Mucosa of rectum (tissue), 2 donors: ENCODE data around the gene ZDHHC7.

Source experiments
- H3K27ac ChIP-seq, 2 donors: one replicate each; pipeline ENCODE4 v1.7.0; 2013; ENCODE audit warnings: inconsistent platforms in 2 of 2, low read depth in 2 of 2, low read length in 2 of 2
- H3K27me3 ChIP-seq, 2 donors: one replicate each; pipeline ENCODE4 v1.7.0; 2013; ENCODE audit warnings: low read length in 2 of 2; ENCODE audit not compliant: control insufficient read depth in 2 of 2, insufficient read depth in 2 of 2
- H3K36me3 ChIP-seq, 2 donors: one replicate each; pipeline ENCODE4 v1.7.0; 2013; ENCODE audit warnings: low read length in 2 of 2; ENCODE audit not compliant: control insufficient read depth in 2 of 2, insufficient read depth in 2 of 2
- H3K4me1 ChIP-seq, 2 donors: one replicate each; pipeline ENCODE4 v1.7.0; 2013; ENCODE audit warnings: low read length in 2 of 2, mild to moderate bottlenecking in 1 of 2; ENCODE audit not compliant: control insufficient read depth in 2 of 2, insufficient read depth in 2 of 2
- H3K4me3 ChIP-seq, 2 donors: one replicate each; pipeline ENCODE4 v1.7.0; 2013; ENCODE audit warnings: low read length in 2 of 2
- H3K9ac ChIP-seq, 2 donors: one replicate each; pipeline ENCODE4 v1.7.0; 2013; ENCODE audit warnings: low read length in 2 of 2, low read depth in 1 of 2, mild to moderate bottlenecking in 1 of 2
- H3K9me3 ChIP-seq, 2 donors: one replicate each; pipeline ENCODE4 v1.7.0; 2013; ENCODE audit warnings: low read length in 2 of 2; ENCODE audit not compliant: control insufficient read depth in 2 of 2
- donor health status: healthy.
- donor health status: Normal muscosa, but diverticular disease.

ZDHHC7 gene

GRCh38 chr16:85007496-85008214 lies 3.7 kb downstream of the ZDHHC7 start:
- Histone ChIP-seq H3K9ac (no peak overlapping the region), H3K4me3 (no peak overlapping the region), H3K27me3 (no peaks in the 10 kb centered on the region), H3K36me3 (peaks cover 0 to 9% of the 10 kb centered on the region in 2 donors), H3K27ac (no peak overlapping the region), H3K4me1 (peaks cover 37 to 46% of the 10 kb centered on the region in 2 donors), H3K9me3 (no peaks in the 10 kb centered on the region)

- H3K36me3 ChIP-seq = peaks cover 0 to 9% of the 10 kb centered on the region in 2 donors
- no peaks in the 10 kb centered on the region for H3K9me3 ChIP-seq
- H3K4me3 ChIP-seq = no peak overlapping the region
- H3K27ac ChIP-seq = no peak overlapping the region
- no peak overlapping the region for H3K9ac ChIP-seq
- peaks cover 45 to 53% of the 10 kb centered on the region in 2 donors for H3K4me1 ChIP-seq
- H3K27me3 ChIP-seq = no peaks in the 10 kb centered on the region
These were observed 4.7 kb downstream of the ZDHHC7 start for GRCh38 chr16:85006639-85007038.

- H3K9ac ChIP-seq = peak overlapping the region in 1 of 2 donors; percentile 38
- H3K27ac ChIP-seq = peak overlapping the region; percentile 45 to 69
- H3K4me3 ChIP-seq = peak overlapping the region in 1 of 2 donors; percentile 45
- peaks cover 0 to 9% of the 10 kb centered on the region in 2 donors for H3K36me3 ChIP-seq
- H3K9me3 ChIP-seq = no peaks in the 10 kb centered on the region
- H3K4me1 ChIP-seq = peaks cover 48 to 62% of the 10 kb centered on the region in 2 donors
- no peaks in the 10 kb centered on the region for H3K27me3 ChIP-seq
These were observed 5.9 kb downstream of the ZDHHC7 start for GRCh38 chr16:85005285-85006069.

DNA sequence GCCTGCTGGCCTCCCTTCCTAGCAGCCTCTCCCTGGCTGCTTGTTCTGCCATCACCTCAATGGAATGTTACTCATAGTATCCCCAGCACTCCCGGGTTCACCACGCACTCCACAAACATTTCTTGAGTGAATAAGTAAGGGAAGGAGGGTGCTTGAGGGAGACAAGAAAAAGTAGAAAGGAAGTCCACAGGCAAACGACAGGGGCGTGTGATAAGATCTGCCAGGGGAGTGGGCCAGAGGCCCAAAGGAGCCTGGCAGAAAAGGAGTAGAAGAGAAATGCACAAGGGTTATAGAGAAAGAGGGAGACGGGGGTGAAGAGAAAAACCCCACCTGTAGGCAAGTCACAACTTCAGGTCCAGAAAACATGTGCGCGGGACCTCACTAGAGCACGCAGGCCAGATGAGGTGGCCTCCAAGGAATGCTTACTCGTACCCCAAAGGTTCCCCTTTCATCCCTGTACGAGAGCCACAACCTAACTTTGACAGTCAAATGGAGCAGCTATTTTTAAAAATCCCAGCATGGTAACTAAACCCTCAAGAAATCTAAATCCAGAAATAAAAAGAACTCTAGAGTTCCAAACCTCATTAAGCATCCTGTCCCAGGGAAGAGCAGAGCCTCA lies 6.6 kb downstream of the ZDHHC7 start:
- Histone ChIP-seq H3K36me3 (peaks cover 0 to 9% of the 10 kb centered on the region in 2 donors), H3K27me3 (no peaks in the 10 kb centered on the region), H3K27ac (peak overlapping the region; percentile 45 to 69), H3K4me3 (no peak overlapping the region), H3K4me1 (peaks cover 40 to 60% of the 10 kb centered on the region in 2 donors), H3K9me3 (no peaks in the 10 kb centered on the region), H3K9ac (peak overlapping the region in 1 of 2 donors; percentile 23)

DNA sequence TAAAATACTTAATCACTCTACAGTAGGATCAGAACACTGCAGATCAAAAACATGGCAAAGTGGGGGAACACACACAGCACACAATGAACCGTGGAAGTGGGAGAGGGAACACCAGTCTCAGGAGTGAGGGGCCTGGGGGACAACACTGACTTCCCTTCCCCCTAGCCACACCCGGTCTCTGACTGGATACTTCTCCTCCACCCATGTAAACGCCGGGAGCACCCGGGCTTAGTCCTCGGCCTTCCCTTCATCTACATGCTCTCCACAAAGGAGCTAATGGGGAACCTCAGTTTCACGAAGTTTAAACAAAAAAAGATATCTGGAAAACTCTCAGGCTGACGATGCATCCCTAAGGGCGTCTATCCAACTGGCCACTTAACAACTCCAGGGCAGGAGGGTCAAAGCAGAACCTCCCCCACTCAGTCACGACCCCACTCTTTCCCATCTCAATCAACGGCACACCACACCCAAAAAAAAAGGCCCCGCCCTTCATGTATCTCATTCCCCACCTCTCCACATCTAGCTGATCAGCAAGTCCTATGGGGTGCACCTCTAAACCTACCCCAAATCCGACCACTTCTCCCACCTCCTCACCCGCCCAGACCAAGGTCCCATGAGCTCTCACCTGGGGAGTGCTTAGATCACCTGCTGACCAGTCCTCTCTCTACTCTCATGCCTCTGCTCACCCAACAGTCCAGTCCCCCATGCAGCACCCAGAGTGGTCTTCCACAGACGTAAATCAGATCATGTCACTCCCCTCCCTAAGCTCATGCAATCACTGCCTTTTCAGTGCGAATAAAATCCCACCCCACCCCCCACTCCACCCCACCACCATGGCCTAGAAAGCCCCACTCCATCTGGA lies 7.4 kb downstream of the ZDHHC7 start:
- Histone ChIP-seq H3K4me3 (no peak overlapping the region), H3K27me3 (no peaks in the 10 kb centered on the region), H3K4me1 (peaks cover 38 to 57% of the 10 kb centered on the region in 2 donors), H3K36me3 (peaks cover 0 to 9% of the 10 kb centered on the region in 2 donors), H3K9ac (peak overlapping the region in 1 of 2 donors; percentile 41), H3K27ac (peak overlapping the region; percentile 49 to 69), H3K9me3 (no peaks in the 10 kb centered on the region)

DNA sequence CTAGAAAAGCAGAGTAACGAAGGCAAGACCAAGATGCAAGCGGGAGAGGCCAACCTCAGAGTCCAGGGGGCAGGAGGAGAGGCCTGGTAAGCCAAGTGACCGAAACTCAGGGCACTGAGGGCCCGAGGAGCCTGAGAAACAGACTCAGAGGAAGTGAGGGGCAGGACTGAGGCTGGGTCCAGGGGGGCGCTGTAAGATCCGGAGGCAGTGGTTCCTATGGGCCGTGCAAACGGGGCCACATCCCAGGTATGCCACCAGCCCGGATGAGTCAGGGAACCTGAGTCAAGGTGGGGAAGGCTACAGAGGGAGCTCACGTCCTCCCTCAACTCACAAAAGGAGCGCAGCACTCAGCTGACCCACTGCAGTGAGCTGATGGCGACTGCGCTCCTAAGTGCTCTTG lies 8.3 kb downstream of the ZDHHC7 start:
- H3K36me3 ChIP-seq = peaks cover 0 to 5% of the 10 kb centered on the region in 2 donors
- H3K4me3 ChIP-seq = peak overlapping the region in 1 of 2 donors; percentile 28
- no peaks in the 10 kb centered on the region for H3K9me3 ChIP-seq
- H3K27ac ChIP-seq = peak overlapping the region; percentile 49 to 55
- peaks cover 38 to 57% of the 10 kb centered on the region in 2 donors for H3K4me1 ChIP-seq
- peak overlapping the region in 1 of 2 donors; percentile 12 for H3K9ac ChIP-seq
- no peaks in the 10 kb centered on the region for H3K27me3 ChIP-seq

GRCh38 chr16:85002608-85003007 lies 8.7 kb downstream of the ZDHHC7 start:
- Histone ChIP-seq H3K27ac (peak overlapping the region; percentile 49 to 70), H3K4me1 (peaks cover 38 to 57% of the 10 kb centered on the region in 2 donors), H3K9ac (peak overlapping the region; percentile 13 to 14)

GRCh38 chr16:85002099-85002541 lies 9.2 kb downstream of the ZDHHC7 start:
- H3K27ac ChIP-seq = peak overlapping the region; percentile 49 to 70
- peaks cover 0 to 3% of the 10 kb centered on the region in 2 donors for H3K36me3 ChIP-seq
- H3K27me3 ChIP-seq = no peaks in the 10 kb centered on the region
- H3K4me1 ChIP-seq = peaks cover 38 to 57% of the 10 kb centered on the region in 2 donors
- H3K9me3 ChIP-seq = no peaks in the 10 kb centered on the region
- H3K4me3 ChIP-seq = peak overlapping the region in 1 of 2 donors; percentile 14
- H3K9ac ChIP-seq = peak overlapping the region in 1 of 2 donors; percentile 13

More at GRCh38 chr16:85002608-85003007, 8.7 kb downstream of the ZDHHC7 start:
- H3K36me3 ChIP-seq = peaks cover 0 to 3% of the 10 kb centered on the region in 2 donors
- no peaks in the 10 kb centered on the region for H3K27me3 ChIP-seq
- no peaks in the 10 kb centered on the region for H3K9me3 ChIP-seq
- H3K4me3 ChIP-seq = peak overlapping the region in 1 of 2 donors; percentile 28

DNA sequence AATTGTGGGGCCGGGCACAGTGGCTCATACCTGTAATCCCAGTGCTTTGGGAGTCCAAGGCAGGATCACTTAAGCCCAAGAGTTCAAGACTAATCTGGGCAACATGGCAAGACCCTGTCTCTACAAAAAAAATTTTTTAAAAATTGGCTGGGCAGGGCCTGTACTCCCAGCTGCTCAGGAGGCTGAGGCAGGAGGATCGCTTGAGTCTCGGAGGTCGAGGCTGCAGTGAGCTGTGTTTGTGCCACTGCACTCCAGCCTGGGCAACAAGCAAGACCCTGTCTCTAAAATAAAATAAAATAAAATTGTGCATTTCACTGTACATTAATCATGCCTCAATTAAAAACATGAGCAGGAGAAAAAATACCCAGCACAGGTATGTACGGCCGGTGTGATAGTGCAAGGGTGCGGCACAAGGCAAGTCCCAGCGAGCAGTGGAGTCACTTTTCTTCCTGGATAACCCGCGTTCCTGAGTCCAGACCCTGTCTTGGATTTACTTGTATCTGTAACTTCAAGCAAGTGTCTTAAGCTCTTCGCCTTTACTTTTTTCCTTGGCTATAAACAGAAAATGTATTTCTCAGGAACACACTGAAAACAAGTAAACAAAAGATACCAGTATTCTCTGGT lies 11.4 kb downstream of the ZDHHC7 start:
- Histone ChIP-seq H3K27ac (peak overlapping the region; percentile 44 to 55), H3K4me1 (peaks cover 44 to 59% of the 10 kb centered on the region in 2 donors), H3K4me3 (no peak overlapping the region), H3K9me3 (no peaks in the 10 kb centered on the region), H3K9ac (no peak overlapping the region), H3K36me3 (peaks cover 3 to 4% of the 10 kb centered on the region in 2 donors), H3K27me3 (no peaks in the 10 kb centered on the region)
